ENCODE data around the gene SULF2. TPM values are rescaled to one million over a fixed set of nuclear protein-coding genes. Genes with fewer than 3 reads are reported as not detected.

SULF2 gene
- total and polyA plus RNA-seq, 2 donors (not counting 1 experiment from before 2014, with no cell fraction given): 1.2 to 1.7 TPM

GRCh38 chr20:47775039-47775438, 10.2 kb downstream of the SULF2 start:
- H3K4me3 ChIP-seq (ENCODE audit: control extremely low read depth in 1 of 5, extremely low read depth in 1 of 5, insufficient read depth in 1 of 5, low read depth in 2 of 5, low read length in 4 of 5): no peak overlapping the region
- H3K9ac ChIP-seq (ENCODE audit: low read length): no peak overlapping the region
- no peaks in the 10 kb centered on the region for H3K4me1 ChIP-seq (ENCODE audit: control insufficient read depth in 2 of 2, insufficient read depth in 2 of 2, low read length in 2 of 2)
- DNase-seq: no peak
- intact Hi-C loops (cut with micrococcal nuclease): no loop called here
- no peaks in the 10 kb centered on the region for H4K20me1 ChIP-seq (ENCODE audit: control insufficient read depth, insufficient read depth, low read length, poor library complexity, severe bottlenecking)
- no peaks in the 10 kb centered on the region for H3K9me3 Mint-ChIP-seq (ENCODE audit: insufficient read depth)
- ChIA-PET CTCF (interaction anchor here (1.0 to 1.2 kb wide), 2 partner anchors 9 to 12 kb away, joined by 3 to 4 read pairs; no protein-coding TSS in a partner anchor), POLR2A (no interaction called here)
- H3K4me3 Mint-ChIP-seq: no peak overlapping the region
- no peaks in the 10 kb centered on the region for H3K4me1 Mint-ChIP-seq
- no peak for ATAC-seq (ENCODE audit: low read depth)
- H3K4me2 ChIP-seq (replicated peaks; ENCODE audit: low read depth, low read length, poor library complexity, severe bottlenecking): no peak overlapping the region
- no peaks in the 10 kb centered on the region for H3K36me3 ChIP-seq (replicated peaks in 1 of 2; ENCODE audit: control extremely low read depth in 1 of 2, control insufficient read depth in 1 of 2, extremely low read depth in 1 of 2, insufficient read depth in 2 of 2, low read length in 1 of 2)
- no peak for TF ChIP-seq EZH2 (IDR thresholded peaks at IDR 0.05; ENCODE audit: borderline replicate concordance, insufficient read depth, low read depth, low read length, poor library complexity, severe bottlenecking)
- TF ChIP-seq, protein P1, sequence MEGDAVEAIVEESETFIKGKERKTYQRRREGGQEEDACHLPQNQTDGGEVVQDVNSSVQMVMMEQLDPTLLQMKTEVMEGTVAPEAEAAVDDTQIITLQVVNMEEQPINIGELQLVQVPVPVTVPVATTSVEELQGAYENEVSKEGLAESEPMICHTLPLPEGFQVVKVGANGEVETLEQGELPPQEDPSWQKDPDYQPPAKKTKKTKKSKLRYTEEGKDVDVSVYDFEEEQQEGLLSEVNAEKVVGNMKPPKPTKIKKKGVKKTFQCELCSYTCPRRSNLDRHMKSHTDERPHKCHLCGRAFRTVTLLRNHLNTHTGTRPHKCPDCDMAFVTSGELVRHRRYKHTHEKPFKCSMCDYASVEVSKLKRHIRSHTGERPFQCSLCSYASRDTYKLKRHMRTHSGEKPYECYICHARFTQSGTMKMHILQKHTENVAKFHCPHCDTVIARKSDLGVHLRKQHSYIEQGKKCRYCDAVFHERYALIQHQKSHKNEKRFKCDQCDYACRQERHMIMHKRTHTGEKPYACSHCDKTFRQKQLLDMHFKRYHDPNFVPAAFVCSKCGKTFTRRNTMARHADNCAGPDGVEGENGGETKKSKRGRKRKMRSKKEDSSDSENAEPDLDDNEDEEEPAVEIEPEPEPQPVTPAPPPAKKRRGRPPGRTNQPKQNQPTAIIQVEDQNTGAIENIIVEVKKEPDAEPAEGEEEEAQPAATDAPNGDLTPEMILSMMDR (IDR thresholded peaks at IDR 0.05): no peak
- H3K27ac Mint-ChIP-seq: no peak overlapping the region
- no peak overlapping the region for H2AFZ ChIP-seq (ENCODE audit: insufficient read depth, low read depth, low read length, poor library complexity, severe bottlenecking)
- peaks cover 0 to 21% (median 2%) of the 10 kb centered on the region in 3 donors for H3K9me3 ChIP-seq (ENCODE audit: control extremely low read depth in 1 of 3, control insufficient read depth in 2 of 3, insufficient read depth in 1 of 3, low read length in 2 of 3)
- H3K27ac ChIP-seq (ENCODE audit: low read length in 2 of 2): no peak overlapping the region
- peaks cover 13% of the 10 kb centered on the region for H3K27me3 Mint-ChIP-seq
- no peaks in the 10 kb centered on the region for H3K79me2 ChIP-seq (ENCODE audit: control insufficient read depth, insufficient read depth, low read length)
- whole genome bisulfite sequencing (ENCODE audit: insufficient coverage): 94% methylated on average over 5 of the region's 5 CpGs
- peaks cover 0 to 8% (median 0%) of the 10 kb centered on the region in 4 experiments for H3K27me3 ChIP-seq (replicated peaks in 1 of 4; ENCODE audit: control extremely low read depth in 1 of 4, control insufficient read depth in 3 of 4, insufficient read depth in 4 of 4, low read length in 3 of 4)

DNA sequence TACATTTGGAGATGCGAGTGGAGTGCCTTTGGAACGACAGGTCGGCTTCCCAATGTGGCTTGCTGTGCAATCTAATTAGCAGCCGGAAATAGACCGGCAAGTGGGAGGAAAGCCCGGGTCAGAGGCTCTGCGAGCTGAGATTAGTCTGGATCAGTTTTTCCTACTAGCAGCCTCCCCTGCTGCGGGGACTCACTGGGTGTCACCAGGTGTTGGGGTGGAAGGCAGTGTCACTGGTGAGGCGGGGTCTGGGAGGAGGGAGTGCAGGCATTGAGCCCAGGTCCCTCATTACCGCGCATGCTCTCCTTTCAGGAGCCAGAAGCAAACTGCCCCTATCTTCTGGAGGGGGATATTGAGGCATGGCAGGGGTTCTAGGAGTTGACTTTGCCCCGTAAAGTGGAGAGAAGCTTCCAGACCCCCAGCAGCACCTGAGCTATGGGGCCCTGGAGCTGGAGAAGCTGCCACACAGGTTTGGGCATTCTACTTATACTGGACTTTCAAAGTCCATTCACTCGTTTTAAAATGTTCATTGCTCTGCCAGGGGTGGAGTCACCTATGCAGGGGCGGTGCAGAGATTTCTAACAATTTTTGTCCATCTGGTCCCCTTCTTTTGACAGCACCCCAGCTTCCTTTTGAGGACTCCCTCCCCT, 11.0 kb downstream of the SULF2 start:
- Mint-ChIP-seq H3K27me3 (peaks cover 13% of the 10 kb centered on the region), H3K4me1 (no peaks in the 10 kb centered on the region), H3K4me3 (no peak overlapping the region), H3K27ac (no peak overlapping the region), H3K9me3 (ENCODE audit: insufficient read depth) (no peaks in the 10 kb centered on the region)
- Histone ChIP-seq H3K9ac (ENCODE audit: low read length) (no peak overlapping the region), H3K9me3 (ENCODE audit: control extremely low read depth in 1 of 3, control insufficient read depth in 2 of 3, insufficient read depth in 1 of 3, low read length in 2 of 3) (peaks cover 0 to 21% (median 2%) of the 10 kb centered on the region in 3 donors), H3K36me3 (replicated peaks in 1 of 2; ENCODE audit: control extremely low read depth in 1 of 2, control insufficient read depth in 1 of 2, extremely low read depth in 1 of 2, insufficient read depth in 2 of 2, low read length in 1 of 2) (no peaks in the 10 kb centered on the region), H3K4me1 (ENCODE audit: control insufficient read depth in 2 of 2, insufficient read depth in 2 of 2, low read length in 2 of 2) (no peaks in the 10 kb centered on the region), H3K4me2 (replicated peaks; ENCODE audit: low read depth, low read length, poor library complexity, severe bottlenecking) (no peak overlapping the region), H2AFZ (ENCODE audit: insufficient read depth, low read depth, low read length, poor library complexity, severe bottlenecking) (no peak overlapping the region), H4K20me1 (ENCODE audit: control insufficient read depth, insufficient read depth, low read length, poor library complexity, severe bottlenecking) (no peaks in the 10 kb centered on the region), H3K27ac (ENCODE audit: low read length in 2 of 2) (no peak overlapping the region), H3K27me3 (replicated peaks in 1 of 4; ENCODE audit: control extremely low read depth in 1 of 4, control insufficient read depth in 3 of 4, insufficient read depth in 4 of 4, low read length in 3 of 4) (peaks cover 0 to 8% (median 0%) of the 10 kb centered on the region in 4 experiments), H3K4me3 (ENCODE audit: control extremely low read depth in 1 of 5, extremely low read depth in 1 of 5, insufficient read depth in 1 of 5, low read depth in 2 of 5, low read length in 4 of 5) (no peak overlapping the region), H3K79me2 (ENCODE audit: control insufficient read depth, insufficient read depth, low read length) (no peaks in the 10 kb centered on the region)
- no peak for DNase-seq
- intact Hi-C loops (cut with micrococcal nuclease): no loop called here
- no peak for TF ChIP-seq EZH2 (IDR thresholded peaks at IDR 0.05; ENCODE audit: borderline replicate concordance, insufficient read depth, low read depth, low read length, poor library complexity, severe bottlenecking)
- TF ChIP-seq, protein P1 (IDR thresholded peaks at IDR 0.05): no peak
- ChIA-PET CTCF (interaction anchor here (0.6 to 1.2 kb wide), 4 partner anchors 9 to 355 kb away, joined by 3 to 4 read pairs (median 4); no protein-coding TSS in a partner anchor), POLR2A (no interaction called here)
- ATAC-seq (ENCODE audit: low read depth): no peak
- WGBS (ENCODE audit: insufficient coverage): 90% methylated on average over 13 of the region's 14 CpGs
